ENCODE data around the gene ADRA2B.

DNA sequence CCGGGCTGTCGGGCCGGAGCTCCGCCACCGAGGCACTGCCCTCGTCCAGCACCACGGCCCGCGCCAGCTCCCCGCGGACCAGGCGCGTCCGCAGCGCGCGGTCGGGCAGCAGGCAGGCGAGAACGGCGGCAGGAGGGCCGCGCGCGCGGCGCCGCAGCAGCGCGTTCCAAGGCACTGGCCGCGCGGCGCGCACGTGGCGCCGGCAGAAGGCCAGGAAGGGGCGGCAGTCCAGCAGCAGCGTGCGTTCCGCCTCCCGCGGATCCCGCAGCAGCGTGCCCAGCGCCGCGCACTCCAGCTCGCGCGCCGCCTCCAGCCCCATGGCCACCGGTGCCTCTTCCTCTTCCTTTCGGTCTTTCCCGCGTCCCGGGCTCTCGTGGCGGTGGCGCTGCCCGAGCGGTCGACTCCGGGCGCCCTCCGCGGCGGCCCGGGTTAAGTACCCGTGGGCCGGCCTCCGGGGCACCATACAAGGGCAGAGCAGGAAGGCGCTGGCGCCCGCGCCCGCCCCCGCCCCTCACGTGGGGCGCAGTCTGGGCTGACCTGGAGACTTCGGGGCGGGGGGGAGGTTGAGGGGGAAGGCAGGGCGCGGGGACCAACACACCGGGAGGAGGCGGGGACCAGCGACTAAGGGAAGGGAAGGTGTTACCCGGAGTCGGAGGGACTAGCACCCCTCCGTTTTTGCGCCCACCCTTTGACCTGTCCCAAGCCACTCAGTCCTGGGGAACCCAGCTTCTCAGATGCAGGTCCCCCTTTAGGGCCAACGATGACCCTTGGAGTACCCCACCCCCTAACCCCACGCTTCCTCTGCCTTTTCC lies 28.9 kb upstream of the ADRA2B start, which contains the start of gene DUSP2:
- TF ChIP-seq, protein P1, sequence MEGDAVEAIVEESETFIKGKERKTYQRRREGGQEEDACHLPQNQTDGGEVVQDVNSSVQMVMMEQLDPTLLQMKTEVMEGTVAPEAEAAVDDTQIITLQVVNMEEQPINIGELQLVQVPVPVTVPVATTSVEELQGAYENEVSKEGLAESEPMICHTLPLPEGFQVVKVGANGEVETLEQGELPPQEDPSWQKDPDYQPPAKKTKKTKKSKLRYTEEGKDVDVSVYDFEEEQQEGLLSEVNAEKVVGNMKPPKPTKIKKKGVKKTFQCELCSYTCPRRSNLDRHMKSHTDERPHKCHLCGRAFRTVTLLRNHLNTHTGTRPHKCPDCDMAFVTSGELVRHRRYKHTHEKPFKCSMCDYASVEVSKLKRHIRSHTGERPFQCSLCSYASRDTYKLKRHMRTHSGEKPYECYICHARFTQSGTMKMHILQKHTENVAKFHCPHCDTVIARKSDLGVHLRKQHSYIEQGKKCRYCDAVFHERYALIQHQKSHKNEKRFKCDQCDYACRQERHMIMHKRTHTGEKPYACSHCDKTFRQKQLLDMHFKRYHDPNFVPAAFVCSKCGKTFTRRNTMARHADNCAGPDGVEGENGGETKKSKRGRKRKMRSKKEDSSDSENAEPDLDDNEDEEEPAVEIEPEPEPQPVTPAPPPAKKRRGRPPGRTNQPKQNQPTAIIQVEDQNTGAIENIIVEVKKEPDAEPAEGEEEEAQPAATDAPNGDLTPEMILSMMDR (IDR thresholded peaks at IDR 0.05): no peak
- TF ChIP-seq TCF7L2 (IDR thresholded peaks at IDR 0.05; ENCODE audit: low read depth, low read length) (no peak), POLR2AphosphoS5 (IDR thresholded peaks at IDR 0.05; ENCODE audit: low read depth, low read length) (peak; percentile 62), SIN3A (IDR thresholded peaks at IDR 0.05; ENCODE audit: borderline replicate concordance, insufficient read depth, low read depth, low read length) (no peak; the same call in 1 of the 2 replicates)
